BJ (cell line): ENCODE results near the gene ENTPD5. TPM values are rescaled to one million over a fixed set of nuclear protein-coding genes. Genes with fewer than 3 reads are reported as not detected.

ENCODE experiments used
- CTCF ChIA-PET: fragments of 350-600 bp; formaldehyde crosslinking; extraction: SDS; loops from one replicate; lab custom pipeline; 2021; ENCODE audit warnings: antibody characterized with exemption, inconsistent platforms; lab: Yijun Ruan, JAX
- POLR2A ChIA-PET: fragments of 300-600 bp; sonication (Branson Sonifier 250); formaldehyde crosslinking; extraction: SDS; loops from one replicate; lab custom pipeline; 2021; ENCODE audit warnings: antibody characterized with exemption; lab: Charles Lee
- DNase-seq: peaks from one replicate; pipeline ENCODE4 v3.0.0-alpha.2; 2011; ENCODE audit warnings: low read depth
- H3K27me3 ChIP-seq: 2 replicates; pipeline ENCODE4 v1.6.0; 2011; ENCODE audit warnings: low read length; ENCODE audit not compliant: control insufficient read depth, insufficient read depth
- H3K36me3 ChIP-seq: 2 replicates; pipeline ENCODE4 v1.5.1; 2011; ENCODE audit warnings: low read length; ENCODE audit not compliant: control insufficient read depth, insufficient read depth
- H3K4me3 ChIP-seq: 2 replicates; pipeline ENCODE4 v1.5.1; 2011; ENCODE audit warnings: low read depth, mild to moderate bottlenecking, control low read depth, low read length
- polyA plus RNA-seq: library from polyadenylated mRNA; depleted of rRNA; stranded (reverse); fragments of >200 nt; gene quantifications from 2 replicates; pipeline ENCODE4 v1.2.3, GENCODE V29; 2011
- TF ChIP-seq, protein P1 (sequence below): IDR thresholded peaks from 2 replicates; pipeline ENCODE4 v1.5.1; 2011; ENCODE audit warnings: low read depth, mild to moderate bottlenecking, control low read depth, inconsistent platforms, low read length, moderate library complexity; ENCODE audit not compliant: insufficient read depth

ENTPD5 gene
- polyA plus RNA-seq, 1 experiment, result 8.9 TPM

DNA sequence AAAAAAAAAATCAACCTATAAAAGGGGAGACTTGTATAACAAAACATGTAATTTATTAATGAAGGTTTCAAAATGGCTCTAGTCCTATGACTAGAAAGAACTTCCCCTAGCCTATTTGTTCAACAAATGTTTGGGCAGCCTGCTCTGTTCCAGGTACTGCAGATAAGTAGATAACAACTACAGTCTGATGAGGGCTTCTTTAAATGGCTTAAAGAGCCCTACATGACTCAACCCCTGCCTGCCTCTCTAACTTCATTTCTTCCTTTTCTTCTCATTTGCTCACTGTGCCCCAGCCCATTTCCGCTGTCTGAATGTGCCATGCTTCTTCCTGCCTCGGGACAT is 43.7 kb upstream of the ENTPD5 start:
- no peak for DNase-seq
- no peak overlapping the region for H3K4me3 ChIP-seq
- TF ChIP-seq, protein P1, sequence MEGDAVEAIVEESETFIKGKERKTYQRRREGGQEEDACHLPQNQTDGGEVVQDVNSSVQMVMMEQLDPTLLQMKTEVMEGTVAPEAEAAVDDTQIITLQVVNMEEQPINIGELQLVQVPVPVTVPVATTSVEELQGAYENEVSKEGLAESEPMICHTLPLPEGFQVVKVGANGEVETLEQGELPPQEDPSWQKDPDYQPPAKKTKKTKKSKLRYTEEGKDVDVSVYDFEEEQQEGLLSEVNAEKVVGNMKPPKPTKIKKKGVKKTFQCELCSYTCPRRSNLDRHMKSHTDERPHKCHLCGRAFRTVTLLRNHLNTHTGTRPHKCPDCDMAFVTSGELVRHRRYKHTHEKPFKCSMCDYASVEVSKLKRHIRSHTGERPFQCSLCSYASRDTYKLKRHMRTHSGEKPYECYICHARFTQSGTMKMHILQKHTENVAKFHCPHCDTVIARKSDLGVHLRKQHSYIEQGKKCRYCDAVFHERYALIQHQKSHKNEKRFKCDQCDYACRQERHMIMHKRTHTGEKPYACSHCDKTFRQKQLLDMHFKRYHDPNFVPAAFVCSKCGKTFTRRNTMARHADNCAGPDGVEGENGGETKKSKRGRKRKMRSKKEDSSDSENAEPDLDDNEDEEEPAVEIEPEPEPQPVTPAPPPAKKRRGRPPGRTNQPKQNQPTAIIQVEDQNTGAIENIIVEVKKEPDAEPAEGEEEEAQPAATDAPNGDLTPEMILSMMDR, result no peak
- peaks cover 3% of the 10 kb centered on the region for H3K36me3 ChIP-seq
- CTCF ChIA-PET, result interaction anchor here (0.6 kb wide), 1 partner anchor 177 kb away, joined by 3 read pairs; no protein-coding TSS in a partner anchor
- no peaks in the 10 kb centered on the region for H3K27me3 ChIP-seq
- POLR2A ChIA-PET, result no interaction called here

DNA sequence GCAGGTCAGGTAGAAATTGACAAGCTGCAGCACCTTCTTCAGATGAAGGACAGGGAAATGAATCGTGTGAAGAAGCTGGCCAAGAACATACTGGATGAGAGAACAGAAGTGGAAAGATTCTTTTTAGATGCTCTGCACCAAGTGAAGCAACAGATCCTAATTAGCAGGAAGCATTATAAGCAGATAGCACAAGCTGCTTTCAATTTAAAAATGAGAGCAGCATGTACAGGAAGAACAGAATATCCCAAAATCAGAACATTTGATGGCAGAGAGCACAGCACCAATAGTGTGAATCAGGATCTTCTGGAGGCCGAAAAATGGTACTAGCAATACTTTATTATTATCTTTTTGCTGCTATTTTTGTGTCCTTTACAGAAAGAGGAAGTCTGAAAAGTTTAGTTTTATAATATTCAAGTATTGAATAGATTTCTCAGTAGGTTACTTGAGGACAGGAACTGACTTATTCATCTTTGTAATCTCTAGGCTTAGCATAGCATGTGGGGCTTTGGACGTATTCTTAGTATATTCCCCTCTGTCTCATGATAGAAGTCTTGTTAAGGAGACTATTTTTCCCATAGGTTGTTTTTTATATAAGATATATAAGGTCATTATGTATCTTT is 30.9 kb upstream of the ENTPD5 start:
- DNase-seq, result no peak
- CTCF ChIA-PET, result no interaction called here
- TF ChIP-seq, protein P1, result no peak
- POLR2A ChIA-PET, result no interaction called here
- Histone ChIP-seq H3K4me3 (no peak overlapping the region), H3K36me3 (no peaks in the 10 kb centered on the region; the same call in 1 of the 2 replicates), H3K27me3 (no peaks in the 10 kb centered on the region)

DNA sequence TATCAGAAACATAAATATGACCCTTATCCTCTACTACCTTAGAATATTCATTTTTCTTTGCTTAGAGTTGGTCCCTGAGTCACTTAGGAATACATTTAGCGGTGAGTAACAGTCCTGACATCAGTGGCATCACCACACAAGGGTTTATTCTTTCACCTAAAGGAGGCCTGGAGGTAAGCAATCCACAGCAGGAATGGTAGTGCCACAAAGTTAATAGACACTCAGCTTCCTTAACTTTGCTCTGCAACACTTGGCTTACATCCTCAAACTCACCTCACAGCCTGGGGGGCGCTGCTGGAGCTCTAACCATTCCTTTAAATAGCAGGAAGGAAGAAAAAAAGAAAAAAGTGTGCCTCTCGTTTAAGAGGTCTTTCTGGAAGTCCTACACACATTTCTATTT is 29.2 kb upstream of the ENTPD5 start:
- POLR2A ChIA-PET, result no interaction called here
- Histone ChIP-seq H3K36me3 (no peaks in the 10 kb centered on the region; the same call in 1 of the 2 replicates), H3K27me3 (no peaks in the 10 kb centered on the region), H3K4me3 (no peak overlapping the region)
- CTCF ChIA-PET, result no interaction called here
- TF ChIP-seq, protein P1, result no peak
- no peak for DNase-seq

DNA sequence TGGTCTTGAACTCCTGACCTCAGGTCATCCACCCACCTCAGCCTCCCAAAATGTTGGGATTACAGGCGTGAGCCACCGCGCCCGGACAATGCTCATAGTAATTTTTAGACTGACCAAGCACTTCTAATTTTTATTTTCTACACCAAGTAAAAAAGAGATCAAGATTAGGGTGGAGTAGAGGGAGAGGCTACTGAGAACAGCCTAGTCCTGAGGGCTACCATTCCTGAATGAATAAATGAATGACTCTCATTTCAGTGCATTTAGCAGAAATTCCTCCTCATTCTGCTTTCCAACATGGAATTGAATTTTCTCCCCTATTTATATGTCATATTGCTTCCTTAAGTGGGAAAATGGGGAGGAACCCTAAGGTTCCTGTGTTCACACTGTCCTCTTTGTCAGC is 26.4 kb upstream of the ENTPD5 start:
- no peaks in the 10 kb centered on the region for H3K27me3 ChIP-seq
- POLR2A ChIA-PET, result no interaction called here
- CTCF ChIA-PET, result interaction anchor here (1.7 kb wide), 1 partner anchor 13 kb away, joined by 5 read pairs; no protein-coding TSS in a partner anchor

DNA sequence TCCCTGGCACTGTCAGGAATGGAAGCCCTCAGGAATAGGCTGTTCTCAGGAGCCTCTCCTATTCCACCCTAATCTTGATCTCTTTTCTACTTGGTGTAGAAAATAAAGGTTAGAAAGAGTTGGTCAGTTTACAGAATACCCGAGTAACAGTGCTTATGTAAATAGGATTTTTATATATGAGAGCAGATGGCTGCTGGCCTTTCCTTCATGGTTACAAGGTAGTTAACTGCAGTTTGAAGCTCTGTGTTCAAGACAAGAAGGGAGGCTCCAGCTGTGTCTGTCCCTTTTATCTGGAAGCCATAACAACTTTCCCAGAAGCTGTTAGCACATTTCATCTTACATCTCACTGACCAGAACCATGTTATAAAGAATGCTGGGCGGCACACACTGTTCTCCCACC is 23.2 kb upstream of the ENTPD5 start:
- DNase-seq, result no peak
- Histone ChIP-seq H3K4me3 (no peak overlapping the region), H3K27me3 (no peaks in the 10 kb centered on the region), H3K36me3 (no peaks in the 10 kb centered on the region; the same call in 1 of the 2 replicates)
- POLR2A ChIA-PET, result no interaction called here
- CTCF ChIA-PET, result interaction anchor here (1.2 kb wide), 1 partner anchor 209 kb away, joined by 3 read pairs; no protein-coding TSS in a partner anchor
- TF ChIP-seq, protein P1, result no peak

More for the DNA sequence above, 26.4 kb upstream of the ENTPD5 start:
- Histone ChIP-seq H3K36me3 (no peaks in the 10 kb centered on the region; the same call in 1 of the 2 replicates), H3K4me3 (no peak overlapping the region)
- TF ChIP-seq, protein P1, result no peak
- no peak for DNase-seq
